Measurements from ENCODE around the gene RNU2-1.
"Not testable (repeated sequence)": the region's sequence is repeated elsewhere in the genome, so short reads cannot be mapped to it uniquely, and the experiment has no call there.

Gene RNU2-1

DNA sequence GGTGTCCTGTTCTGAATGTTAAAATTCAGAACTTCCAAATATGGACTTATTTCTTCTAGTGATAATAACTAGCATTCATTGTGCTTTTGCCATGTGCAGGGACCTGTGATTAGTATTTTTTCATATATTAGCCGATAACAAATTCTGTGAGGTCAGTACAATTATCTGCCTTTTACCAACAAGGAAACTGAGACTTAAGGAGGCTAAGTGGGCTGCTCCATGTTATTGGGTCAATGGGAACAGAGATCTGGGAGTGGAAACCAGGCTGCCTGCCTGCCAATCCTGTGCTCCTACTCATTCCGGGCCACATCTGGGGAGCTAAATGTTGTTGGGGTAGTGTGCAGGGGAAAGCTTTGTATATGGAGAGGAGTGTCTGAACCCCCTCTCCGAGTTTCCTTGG lies 18.4 kb downstream of the RNU2-1 start:
- no peak for DNase-seq

GRCh38 chr17:43213545-43213944 lies 20.2 kb downstream of the RNU2-1 start:
- no peak for DNase-seq

DNA sequence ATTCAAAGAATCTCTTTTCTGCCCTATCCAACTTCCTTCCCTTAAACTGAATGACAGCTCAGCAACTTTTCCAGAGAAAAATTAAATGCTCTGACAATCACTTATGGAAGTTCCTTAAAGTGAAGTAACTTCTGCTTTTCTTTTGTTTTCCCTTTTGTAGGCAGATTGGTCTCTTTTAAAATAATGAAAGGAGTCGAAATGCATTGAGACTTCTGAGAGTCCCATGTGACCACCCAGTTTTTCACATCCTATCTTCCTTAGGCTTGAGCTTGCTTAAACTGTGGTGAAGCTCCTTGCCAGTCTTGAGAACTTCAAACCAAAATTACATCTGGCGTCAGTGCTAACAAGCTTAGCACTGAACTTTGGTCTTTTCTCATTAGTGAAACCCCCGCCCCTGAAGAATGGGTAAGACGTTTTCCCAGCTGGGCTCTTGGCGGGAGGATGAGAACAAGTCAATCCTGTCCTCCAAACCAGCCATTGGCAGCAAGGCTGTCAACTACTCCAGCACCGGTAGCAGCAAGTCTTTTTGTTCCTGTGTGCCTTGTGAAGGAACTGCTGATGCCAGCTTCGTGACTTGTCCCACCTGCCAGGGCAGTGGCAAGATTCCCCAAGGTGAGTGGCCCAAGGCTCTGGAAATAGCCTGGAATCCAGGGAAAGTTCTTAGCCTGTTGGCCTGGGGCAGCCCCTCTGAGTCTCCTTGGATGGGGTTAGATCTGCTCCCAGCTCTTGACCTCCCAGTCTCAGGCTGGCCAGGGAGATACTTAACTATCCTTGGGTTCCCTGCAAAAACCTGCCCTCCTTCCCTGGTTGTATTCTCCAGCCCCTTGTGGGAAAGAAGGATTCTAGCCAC lies 20.9 kb downstream of the RNU2-1 start:
- peak; percentile 4 for DNase-seq

DNA sequence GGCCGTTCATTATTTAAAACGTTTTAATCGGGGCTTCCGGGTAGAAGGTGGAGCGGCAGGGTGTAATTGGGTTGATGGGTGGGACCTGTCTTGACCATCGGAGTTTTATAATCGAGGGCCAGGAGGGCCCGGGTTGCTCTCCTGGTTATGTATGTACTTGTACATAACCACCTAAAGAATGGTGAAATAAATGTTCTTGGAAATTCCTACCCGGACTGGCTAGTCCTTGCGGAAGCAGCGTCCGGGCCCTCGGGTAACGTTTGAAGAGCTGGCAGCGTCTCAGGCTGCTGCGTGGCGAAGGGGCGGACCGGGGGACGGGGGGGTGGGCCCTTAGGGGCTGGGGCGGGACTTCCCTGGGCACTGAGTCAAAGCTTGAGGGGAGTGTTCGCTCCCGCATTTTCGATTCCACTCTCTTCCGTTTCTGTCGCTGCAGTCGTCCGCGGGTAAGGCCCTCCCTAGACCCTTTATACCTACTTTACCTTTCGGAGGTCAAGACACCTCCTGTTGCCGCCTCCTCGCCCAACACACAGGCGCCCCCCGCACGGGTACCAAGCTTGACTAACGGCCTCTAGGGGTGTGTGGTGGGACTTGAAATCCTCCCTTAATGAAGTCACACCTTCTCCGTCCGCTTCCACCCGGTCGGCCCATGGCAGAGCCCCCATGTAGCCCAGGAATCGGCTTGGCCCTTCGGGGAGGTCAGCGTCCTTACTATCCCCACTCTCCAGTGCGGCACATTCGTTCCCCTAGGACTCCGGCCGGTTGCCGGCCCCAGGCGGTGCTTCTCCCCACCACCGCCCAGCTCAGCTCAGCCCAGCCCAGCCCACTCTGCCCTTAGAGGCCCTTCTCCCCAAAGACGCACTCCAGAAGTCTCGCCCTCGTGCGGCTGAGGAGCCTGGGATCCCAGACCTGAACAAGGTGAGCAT lies 22.0 kb downstream of the RNU2-1 start, which contains the start of gene TMEM106A:
Gene TMEM106A, plus strand, starts transcription at position 396 of the 923 bp plus-strand sequence. CDS start 1,167 bp downstream, outside the sequence.
- peak; percentile 82 for DNase-seq

DNA sequence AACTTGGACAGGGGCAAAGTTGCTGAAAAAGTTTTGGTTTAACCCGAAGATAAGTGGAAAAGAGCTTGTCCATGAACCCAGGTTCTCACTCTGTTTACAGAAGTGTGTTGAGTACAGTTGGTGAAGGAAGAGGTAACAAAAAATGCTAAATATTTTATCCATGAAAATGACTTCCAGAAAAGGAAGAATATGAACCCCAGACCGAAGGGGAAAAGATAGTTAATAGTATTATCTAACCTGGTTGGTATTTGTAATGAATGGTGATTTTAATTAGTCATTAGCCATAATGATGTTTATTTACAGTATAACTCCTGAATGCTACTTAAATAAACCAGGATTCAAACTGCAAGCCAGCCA lies 22.7 kb downstream of the RNU2-1 start:
- DNase-seq: peak; percentile 25

DNA sequence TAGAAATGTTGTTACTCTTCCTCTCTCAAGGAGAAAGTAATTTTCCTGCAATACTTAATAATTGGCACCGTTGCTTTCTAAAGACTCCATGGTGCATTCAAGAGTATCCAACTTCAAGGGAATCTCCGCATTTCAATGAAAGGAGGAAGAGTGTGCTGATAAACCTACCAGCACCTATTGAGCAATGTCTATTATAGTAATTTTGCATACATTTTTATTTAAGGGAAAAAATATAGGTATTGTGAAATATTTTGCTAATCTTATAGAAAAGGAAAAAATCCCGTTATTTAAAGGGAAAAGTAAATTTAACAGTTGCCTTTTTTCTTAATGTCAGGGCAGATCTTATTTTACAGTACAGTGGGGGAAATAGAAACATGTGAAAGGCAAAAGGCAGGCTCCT lies 23.2 kb downstream of the RNU2-1 start:
- DNase-seq: no peak

GRCh38 chr17:43203013-43203412 lies 30.8 kb downstream of the RNU2-1 start:
- DNase-seq: not testable (repeated sequence)

GRCh38 chr17:43200127-43200526 lies 33.6 kb downstream of the RNU2-1 start:
- DNase-seq: no peak

GRCh38 chr17:43199633-43200032 lies 34.1 kb downstream of the RNU2-1 start:
- no peak for DNase-seq

- no peak for DNase-seq
Observed at GRCh38 chr17:43193251-43193650, 40.5 kb downstream of the RNU2-1 start.

- DNase-seq: not testable (repeated sequence)
Observed at GRCh38 chr17:43186656-43187055, 47.1 kb downstream of the RNU2-1 start.

DNA sequence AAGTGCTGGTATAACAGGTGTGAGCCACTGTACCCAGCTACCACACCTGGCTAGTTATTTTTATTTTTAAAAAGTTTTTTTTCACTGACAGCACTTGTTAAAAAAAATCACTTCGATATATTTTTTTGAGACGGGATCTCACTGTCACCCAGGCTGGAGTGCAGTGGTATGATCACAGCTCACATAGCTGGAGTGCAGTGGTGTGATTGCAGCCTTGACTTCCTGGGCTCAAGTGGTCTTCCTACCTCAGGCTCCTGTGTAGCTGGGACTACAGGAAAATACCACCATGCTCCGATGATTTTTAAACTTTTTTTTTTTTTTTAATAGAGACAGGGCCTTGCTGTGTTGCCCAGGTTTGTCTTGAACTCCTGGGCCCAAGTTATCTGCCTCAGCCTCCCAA lies 49.9 kb downstream of the RNU2-1 start:
- DNase-seq: no peak

Data from hematopoietic multipotent progenitor cell treated with erythropoietin and hydrocortisone succinate and interleukin-3 and kit ligand, for 8 days (in vitro differentiated cells).